GM18861 (cell line): Measurements from ENCODE around the gene OR1I1.
"Not testable (repeated sequence)": the region's sequence is repeated elsewhere in the genome, so short reads cannot be mapped to it uniquely, and the experiment has no call there.

Experiments
- ATAC-seq: cut with Tn5 transposase; IDR thresholded peaks from one replicate; pipeline ENCODE4 v1.9.1; 2021; ENCODE audit not compliant: unreplicated experiment

Gene OR1I1

GRCh38 chr19:15081911-15082310, at the start of gene OR1I1:
Gene OR1I1, plus strand, starts transcription at chr19:15082211. Its CDS starts 4,855 bp downstream, at chr19:15087066.
- no peak for ATAC-seq

- no peak for ATAC-seq
Measured at GRCh38 chr19:15035795-15036311, 46.2 kb upstream of the OR1I1 start.

- ATAC-seq = no peak
Measured at GRCh38 chr19:15037586-15037985, 44.4 kb upstream of the OR1I1 start.

- no peak for ATAC-seq
Measured at GRCh38 chr19:15038294-15038693, 43.7 kb upstream of the OR1I1 start.

- ATAC-seq = no peak
Measured at GRCh38 chr19:15042003-15042402, 40.0 kb upstream of the OR1I1 start.

- ATAC-seq = no peak
Measured at GRCh38 chr19:15042826-15043225, 39.2 kb upstream of the OR1I1 start.

- ATAC-seq = no peak
Measured at GRCh38 chr19:15045506-15045905, 36.5 kb upstream of the OR1I1 start.

GRCh38 chr19:15047680-15048079, 34.3 kb upstream of the OR1I1 start:
- ATAC-seq = no peak

- ATAC-seq = no peak
Measured at GRCh38 chr19:15048128-15048527, 33.9 kb upstream of the OR1I1 start.

- ATAC-seq = no peak
Measured at GRCh38 chr19:15048885-15049541, 33.0 kb upstream of the OR1I1 start, which contains the start of gene CASP14. Gene CASP14, plus strand, starts transcription at chr19:15049480. Its CDS starts 2,772 bp downstream, at chr19:15052252.

GRCh38 chr19:15050639-15051038, 31.4 kb upstream of the OR1I1 start:
- no peak for ATAC-seq

GRCh38 chr19:15062036-15062435, 20.0 kb upstream of the OR1I1 start:
- ATAC-seq = no peak

- ATAC-seq = not testable (repeated sequence)
Measured at GRCh38 chr19:15070386-15070785, 11.6 kb upstream of the OR1I1 start.

- no peak for ATAC-seq
Measured at GRCh38 chr19:15072930-15073647, 8.9 kb upstream of the OR1I1 start.

- no peak for ATAC-seq
Measured at GRCh38 chr19:15074371-15074770, 7.6 kb upstream of the OR1I1 start.

- ATAC-seq = no peak
Measured at GRCh38 chr19:15075806-15076205, 6.2 kb upstream of the OR1I1 start.

- not testable (repeated sequence) for ATAC-seq
Measured at GRCh38 chr19:15080002-15080401, 2.0 kb upstream of the OR1I1 start.

GRCh38 chr19:15087182-15087581, 5.2 kb downstream of the OR1I1 start:
- ATAC-seq = no peak

GRCh38 chr19:15091918-15092753, 10.1 kb downstream of the OR1I1 start:
- no peak for ATAC-seq

- no peak for ATAC-seq
Measured at GRCh38 chr19:15093001-15093400, 11.0 kb downstream of the OR1I1 start.

GRCh38 chr19:15096223-15096622, 14.2 kb downstream of the OR1I1 start:
- no peak for ATAC-seq
